HS-5 (cell line): ENCODE measurements around the gene STX18.
"Not testable (repeated sequence)": the region's sequence is repeated elsewhere in the genome, so short reads cannot be mapped to it uniquely, and the experiment has no call there.

ENCODE experiments used
- DNase-seq: peaks from one replicate; pipeline ENCODE4 v3.0.0-alpha.2; 2012; ENCODE audit warnings: low read depth

STX18 gene

DNA sequence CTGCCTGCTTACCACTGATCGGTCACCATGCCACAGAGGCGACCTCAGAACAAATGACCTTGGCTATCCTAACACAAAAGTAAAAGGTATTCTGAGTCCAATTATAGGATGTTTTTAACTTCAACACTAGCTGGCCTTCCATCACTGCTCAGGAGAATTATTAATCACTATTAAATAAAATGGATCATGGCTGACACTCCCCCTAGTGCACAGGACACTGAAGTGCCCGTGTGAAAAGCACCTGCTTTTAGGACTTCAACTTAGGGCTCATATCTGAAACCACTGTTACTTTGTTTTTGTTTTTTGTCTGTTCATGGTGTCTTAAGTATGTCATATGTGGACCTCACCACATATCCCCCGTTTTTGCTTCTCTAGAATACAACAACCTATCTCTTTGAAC is 33.9 kb downstream of the STX18 start:
- DNase-seq = no peak

DNA sequence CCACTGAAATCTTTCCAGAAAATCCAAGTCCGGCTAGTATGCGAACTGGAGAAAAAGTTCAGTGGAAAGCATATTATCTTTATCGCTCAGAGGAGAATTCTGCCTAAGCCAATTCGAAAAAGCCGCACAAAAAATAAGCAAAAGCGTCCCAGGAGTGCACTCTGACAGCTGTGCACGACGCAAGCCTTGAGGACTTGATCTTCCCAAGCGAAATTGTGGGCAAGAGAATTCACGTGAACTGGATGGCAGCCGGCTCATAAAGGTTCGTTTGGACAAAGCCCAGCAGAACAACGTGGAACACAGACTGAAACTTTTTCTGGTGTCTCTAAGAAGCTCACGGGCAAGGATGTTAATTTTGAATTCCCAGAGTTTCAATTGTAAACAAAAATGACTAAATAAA is 34.4 kb downstream of the STX18 start:
- no peak for DNase-seq

DNA sequence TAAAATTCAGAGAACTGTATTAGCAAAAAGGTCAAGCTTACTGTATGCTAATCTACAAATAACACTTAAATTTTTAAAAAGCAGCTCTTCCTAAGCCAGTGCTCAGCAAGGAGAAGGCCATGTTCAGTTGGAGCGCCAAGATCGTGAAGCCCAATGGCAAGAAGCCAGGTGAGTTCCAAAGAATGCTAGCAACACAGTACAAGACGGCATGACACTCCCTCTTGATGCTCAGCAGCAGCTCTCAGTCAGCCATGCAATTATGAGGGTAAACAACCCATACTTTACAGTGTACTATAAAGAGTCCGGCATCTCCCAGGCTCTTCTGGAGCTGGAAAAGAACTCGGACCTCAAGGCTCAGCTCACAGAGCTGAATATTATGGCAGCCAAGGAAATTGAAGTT is 34.9 kb downstream of the STX18 start:
- DNase-seq = no peak

DNA sequence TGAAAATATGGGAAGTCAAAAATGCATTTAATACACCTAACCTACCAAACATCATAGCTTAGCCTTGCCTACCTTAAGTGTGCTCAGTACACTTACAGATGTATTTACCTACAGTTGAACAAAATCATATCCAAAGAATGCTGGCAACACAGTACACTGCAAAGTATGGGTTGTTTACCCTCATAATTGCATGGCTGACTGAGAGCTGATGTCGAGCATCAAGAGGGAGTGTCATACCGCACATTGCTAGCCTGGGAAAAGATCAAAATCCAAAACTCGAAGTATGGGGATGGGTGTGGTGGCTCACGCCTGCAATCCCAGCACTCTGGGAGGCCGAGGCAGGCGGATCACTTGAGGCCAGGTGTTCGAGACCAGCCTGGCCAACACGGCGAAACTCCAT is 36.6 kb downstream of the STX18 start:
- not testable (repeated sequence) for DNase-seq

DNA sequence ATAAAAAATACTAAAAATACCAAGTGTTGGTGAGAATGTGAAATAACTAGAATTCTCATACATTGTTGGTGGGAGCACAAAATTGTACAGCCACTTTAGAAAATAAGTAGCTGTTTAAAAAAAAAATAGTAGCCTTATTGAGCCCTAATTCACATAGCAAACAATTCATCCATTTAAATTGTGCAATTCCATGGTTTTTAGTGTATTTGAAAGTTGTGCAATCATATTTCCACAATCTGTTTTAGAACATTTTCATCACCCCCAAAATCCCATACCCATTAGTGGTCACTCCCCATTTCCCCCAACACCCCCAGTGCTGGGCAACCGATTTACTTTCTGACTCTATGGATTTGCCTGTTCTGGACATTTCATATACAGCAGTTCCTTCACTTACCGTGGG is 37.1 kb downstream of the STX18 start:
- no peak for DNase-seq

DNA sequence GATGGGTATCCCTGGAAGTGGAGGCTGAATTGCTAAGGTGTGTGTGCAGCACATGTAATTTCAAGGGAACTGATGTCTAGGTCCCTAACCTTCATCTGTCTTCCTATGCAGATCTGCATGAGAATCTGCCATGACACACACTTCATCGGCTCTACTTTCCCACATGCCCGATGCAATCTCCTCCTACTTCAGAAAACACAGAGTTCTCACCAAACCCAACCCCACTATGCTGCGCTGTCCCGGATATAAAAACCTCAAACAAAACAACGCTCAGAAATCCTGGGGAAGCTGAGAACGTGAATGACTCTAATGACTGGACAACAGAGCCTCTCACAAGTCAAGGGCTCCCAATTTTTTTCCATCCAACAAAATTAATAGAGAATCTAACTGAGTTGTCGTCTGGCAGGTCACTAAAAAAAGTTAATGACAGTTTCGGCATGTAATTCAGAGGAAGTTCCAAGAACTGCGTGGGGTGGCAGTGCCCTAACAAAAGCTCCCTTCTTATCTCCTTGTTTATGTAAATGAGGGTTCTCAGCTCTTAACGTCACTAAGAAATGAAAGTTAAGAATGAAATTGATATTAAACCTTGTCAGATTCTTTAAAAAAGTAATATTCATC is 39.0 kb downstream of the STX18 start:
- DNase-seq = no peak

DNA sequence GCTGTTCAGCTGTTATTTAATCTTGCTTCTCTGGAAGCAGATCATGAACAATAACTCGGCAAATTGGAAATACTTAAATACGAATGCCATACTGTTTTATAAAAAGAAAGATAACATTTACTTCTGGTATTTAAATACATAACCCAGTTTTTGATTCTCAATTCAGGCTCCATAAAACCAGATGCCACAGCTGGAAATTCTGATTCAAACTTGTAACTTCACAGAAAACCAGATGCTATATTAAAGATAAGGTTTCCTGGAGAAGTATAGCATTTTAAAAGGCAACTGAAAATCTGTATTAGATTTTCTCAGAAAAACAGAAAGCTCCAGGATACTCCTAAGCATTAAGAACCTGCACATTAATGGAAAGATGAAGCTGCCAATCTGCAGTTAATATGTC is 40.2 kb downstream of the STX18 start:
- no peak for DNase-seq

DNA sequence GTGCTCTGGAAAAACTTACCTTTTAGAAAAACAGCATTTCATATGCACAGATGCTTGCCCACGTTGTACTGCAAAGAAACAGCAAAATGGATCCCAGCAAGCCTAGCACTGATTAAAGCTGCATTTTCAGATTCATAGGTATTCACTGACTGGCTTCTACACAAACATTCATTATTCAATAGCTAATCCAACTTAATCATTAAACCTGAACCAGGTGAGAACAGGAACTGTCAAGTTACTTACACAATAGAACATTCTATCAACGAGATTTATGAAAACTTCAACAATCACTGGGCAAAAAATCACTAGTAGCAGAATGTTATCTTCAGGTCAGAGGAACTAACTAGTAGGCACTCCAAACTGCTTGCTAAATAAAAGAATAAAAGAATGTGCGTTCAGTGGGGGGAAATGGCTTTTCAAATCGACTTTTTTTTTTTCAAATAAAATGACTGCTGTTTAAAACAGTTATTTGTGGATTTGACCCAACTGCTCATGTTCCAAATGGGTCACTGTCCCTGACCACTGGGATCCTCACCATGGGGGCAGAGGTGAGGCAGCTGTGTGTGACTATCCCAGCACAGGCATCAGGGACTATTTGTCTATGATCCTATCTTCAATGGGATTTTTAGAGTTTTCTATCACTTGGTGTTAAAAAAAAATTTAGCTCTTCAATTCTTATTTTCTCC is 42.3 kb downstream of the STX18 start:
- DNase-seq = no peak

DNA sequence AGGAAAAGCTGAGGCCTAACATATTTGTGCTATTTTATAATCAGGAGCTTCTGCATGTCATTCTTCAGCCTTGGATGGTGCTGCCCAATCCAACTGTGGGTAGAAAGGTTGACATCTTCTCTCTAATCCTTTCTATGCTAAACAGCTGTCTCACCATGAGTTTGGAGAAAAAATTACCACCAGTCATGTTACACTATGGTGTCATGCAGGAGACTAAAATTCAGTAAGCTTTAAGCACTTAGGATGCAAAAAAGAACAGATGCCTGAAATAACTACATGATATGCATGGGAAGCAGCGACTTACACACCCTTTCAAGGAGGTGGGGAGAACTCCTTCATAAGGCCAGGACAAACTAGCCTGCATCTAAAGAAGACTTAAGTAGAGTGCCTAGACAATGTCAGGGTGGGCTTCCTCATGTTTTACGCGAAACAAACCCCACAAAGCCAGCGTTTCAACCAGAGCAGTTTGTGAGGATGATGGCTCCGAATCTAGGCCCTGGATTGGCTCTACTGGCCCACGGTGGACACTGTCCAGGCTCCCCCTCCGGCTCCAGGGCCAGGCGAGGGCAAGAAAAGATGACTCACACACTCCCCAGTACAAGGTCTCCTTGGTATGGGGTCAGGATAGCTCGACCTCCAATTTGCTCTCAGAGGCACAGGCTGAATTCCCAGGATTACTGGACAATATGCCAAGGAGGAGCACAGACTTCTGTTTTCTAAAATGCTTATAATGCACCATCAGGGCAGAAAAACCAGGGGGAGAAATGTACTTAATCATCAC is 45.1 kb downstream of the STX18 start:
- DNase-seq = no peak

DNA sequence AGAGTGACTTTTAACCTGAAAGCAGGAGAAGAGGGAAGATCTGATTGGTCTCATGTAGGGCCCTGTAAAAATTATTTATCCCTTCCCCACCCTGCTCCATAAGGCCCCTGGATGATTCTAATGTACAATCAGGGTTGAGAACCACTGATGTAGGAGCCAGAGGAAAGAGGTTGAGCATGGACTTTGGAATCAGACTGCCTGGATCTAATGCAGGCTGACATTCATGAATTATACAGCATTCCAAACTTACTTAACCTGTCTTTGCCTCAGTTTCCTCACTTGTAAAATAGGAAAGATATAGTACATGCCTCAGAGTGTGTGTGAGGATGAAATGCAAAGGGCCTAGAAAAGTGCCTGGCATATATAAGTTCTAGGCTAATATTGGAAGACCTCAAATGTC is 47.0 kb downstream of the STX18 start:
- DNase-seq = no peak

DNA sequence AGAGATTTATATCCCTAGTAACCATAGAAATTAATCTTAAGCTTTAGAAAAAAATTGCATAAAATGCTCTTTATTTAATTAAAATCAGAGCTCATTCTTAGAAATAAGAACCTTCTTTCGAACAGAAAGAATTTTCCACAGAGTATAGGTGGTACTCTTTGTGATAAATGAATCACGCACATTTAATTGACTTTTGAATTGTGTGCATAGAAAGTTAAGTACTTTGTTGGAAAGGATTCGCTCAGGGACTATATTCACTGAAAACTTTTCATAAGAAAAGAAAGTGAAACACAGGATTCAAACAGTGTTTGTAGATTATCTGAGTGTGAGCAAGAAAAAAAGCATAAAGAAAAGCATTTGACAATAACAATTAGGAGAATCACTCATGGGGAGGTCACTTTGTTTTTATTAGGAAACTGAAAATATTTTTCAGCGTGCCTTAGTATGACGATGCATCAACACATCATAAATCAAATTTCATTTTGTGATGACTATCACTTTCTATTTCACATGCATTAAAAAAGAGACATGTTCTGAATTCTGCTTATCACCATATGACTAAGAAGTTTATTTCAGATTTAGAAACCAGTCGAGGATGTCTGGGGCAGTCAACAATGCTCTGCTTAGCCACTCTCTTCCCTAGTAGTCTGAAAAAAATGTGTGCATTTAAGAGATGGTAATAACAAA is 49.5 kb downstream of the STX18 start:
- peak; percentile 45 for DNase-seq

DNA sequence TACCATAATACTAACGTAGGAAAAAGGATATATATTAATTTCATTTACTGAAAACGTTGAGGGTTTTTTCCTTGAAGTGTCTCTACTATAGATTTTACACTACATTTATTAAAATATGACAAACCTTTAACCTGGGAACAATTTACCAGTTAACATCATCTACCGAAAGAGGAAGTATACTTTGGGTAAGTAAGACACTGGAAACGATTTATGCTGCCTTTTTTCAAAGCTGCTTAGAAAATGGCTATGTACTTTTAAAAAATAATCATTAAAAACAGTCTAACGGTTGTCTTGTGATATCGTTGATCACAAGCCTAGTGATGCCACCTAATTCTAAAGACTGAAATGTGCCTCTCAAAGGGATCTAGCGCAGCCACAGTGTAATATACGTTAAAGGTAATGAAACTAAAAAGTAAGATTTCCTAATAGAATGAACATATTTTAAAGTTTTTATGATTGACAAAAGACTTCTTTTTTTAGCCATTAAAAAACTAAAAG is 50.4 kb downstream of the STX18 start:
- no peak for DNase-seq

DNA sequence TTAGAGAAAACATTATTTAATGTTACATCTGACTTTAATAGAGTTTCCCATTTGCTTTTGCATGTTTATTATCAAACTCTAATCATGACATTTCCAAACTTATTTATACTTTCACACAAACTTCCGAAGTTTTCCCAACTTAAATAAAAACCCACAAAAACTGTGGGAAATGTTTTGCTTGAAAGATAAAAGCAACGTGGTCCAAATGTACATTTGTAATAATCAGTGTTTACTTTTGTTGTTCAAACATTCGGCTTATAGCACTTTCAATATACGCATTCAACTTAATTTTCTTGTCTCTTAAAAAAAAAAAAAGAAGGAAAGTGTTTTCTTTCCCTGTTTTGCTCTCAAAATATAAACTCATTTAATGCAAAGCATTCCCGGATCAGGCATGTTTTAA is 51.0 kb downstream of the STX18 start:
- no peak for DNase-seq

DNA sequence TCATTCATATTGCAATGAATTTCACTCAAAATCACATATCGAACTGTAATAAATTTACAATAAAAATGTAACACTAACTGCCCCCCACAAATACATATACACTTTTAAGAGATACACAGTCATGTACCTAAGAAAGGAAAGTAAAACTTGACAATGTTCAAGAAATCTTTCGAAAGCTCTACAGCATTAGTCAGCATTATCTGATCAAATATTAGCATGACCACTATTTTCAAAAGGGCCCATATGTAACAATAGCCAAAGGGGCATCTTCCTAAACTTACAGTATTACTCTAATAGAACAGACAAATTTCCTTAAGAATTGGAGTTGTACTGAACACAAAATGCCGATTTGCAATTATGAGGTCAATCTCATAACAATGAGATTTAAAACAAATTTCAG is 51.8 kb downstream of the STX18 start:
- no peak for DNase-seq

DNA sequence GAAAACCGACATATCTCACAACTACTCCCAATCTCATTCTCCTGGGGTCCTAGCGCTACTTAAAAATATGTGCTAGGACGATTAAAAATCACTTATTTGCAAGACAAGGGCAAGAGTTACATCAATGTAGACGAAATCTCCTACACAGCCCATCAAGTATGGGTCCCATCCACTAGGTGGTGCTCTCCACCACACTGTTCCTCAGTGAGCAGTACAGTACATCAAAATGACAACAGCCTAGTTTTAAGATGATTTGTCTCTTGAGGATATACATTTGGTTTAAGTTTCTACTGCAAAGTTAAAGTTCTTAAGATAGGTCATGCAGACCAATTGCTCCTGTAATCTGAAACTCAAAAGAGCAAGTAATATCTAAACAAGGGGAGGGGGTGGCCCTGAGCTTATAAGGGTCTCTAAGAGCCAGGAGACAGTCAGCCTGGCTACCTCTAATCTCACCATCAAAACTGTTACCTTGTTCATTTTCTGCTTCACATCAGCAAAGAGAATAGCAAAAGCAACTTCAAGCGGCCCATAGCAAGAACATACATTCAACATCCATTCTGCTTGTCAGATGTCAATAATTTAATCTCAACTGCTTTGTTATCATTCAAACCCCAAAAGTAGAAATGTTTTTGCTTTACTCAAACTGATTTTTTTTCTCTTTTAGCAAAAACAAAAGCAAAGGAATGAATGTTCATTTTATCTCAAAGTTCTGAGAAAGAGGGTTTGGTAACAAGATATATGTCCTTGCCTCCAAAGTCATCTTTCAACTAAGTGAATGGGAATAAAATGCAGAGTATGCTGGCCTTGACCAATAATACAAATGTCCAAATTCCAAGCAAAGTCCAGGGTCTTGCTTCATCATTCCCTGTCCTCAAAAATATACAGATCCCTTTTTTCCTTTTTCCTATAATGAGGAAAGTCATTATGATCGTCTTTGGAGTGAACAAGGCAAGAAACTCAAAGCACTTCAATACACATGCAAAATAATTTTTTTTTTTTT is 53.1 kb downstream of the STX18 start:
- peak; percentile 44 for DNase-seq

DNA sequence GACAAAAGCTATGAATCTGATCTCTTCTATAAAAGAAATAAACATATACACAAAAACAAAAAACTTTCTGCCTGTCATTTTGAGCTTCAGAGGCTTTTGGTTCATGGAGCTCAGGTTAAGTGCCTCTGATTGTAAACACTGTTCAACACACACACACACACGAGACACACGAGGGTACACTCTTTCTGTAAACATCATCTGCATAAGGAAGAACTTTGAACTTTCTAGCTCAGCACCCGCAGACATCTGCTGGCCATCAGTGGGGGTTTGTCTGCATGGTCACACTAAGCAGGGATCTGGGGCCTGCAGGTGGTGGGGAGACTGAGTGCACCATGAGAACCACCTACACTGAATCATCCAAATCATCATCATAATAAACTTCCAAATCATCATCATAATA is 54.9 kb downstream of the STX18 start:
- no peak for DNase-seq

DNA sequence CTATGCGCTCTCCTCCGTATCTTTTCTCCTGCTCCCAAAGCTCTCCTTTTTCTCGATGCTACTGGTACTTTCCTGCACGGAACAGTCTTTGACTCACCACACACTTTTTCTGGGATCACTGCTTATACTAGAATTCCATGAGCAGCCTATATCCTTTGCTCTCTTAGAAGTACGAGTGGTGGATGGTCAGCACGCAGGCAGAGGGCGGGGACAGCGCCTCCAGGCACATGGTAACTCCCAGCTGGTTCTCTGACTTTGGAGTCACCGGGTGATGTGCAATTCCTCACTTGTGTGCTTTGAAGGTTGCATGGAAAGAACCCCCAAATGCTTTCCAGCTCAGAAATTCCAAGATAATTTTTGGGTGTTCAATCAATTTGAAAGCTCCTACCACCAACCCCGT is 56.0 kb downstream of the STX18 start:
- no peak for DNase-seq

DNA sequence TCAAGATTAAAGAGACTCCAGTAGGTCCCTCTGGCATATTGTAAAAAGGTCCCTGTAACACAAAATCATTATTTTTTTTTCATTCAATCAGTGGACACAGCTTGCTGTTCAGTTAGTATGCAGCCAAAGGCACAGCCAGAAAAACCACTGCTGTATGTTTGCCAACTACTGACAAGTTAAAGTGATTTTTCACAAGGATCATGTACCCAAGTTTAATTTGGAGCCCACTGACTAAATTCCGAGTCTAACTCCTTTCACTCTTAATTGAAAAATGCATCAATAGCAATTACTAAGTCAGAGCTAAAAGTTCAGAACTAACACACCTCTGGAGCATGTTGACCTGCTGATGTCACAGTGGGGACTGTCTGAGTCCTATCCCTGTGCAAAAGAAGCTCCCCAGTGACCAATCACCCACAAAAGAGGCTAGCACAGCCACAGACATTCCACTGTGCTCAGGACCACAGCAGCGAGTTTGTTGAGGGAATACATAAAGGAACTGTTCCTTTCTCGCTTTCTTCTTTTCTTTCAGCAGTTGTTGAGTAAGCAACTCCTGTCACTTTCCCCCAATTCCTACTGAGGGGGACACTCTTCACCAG is 60.4 kb downstream of the STX18 start:
- DNase-seq = no peak

DNA sequence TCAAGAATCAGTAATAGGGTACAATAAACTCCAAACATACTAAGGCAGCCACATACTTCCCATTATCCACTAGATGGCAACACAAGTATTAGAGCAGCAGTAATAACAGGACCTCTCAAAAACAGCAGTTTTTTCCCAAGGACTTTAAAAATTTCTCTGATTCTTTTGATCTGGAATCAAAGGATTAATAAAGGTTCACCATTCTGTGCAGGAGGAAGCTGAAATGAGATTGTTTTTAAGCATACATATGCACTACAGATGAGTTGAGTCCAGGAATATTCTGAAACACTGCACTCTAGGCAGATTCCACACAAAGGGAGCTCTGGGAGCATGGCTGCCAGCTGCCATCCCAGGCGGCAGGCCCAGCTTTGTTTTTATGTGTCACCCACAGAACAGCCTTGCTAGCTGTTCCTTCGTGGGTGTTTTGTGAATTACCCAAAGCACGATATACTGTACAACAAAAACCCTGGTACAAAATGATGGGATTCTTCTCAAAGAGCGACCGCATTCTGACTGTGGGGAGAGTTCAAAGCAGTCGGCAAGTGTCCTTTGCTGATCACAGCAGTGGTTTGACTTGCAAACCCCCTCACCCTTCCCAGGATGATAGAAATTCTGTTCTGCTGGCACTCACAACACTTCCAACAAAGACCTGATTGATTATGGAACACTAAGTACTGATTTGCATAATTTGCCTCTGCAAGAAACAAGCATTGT is 61.0 kb downstream of the STX18 start:
- no peak for DNase-seq

DNA sequence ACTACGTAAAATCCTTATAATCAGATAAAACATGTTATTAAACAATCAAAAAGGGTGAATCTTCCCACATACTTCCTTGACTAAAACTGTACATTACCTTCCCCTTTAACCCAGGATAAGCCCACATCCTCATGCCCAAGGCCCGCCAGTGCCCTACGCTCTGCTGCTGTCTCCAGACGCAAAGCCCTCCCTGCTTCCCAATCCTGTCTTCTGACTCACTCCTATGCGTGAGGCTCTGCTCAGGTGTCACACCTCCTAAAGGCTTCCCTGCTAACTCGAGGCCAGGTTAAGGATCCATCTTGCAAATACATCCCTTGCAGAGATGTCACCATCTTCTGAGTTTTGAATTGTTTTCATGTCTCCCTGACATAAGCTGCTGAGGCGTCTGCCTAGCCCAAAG is 61.6 kb downstream of the STX18 start:
- no peak for DNase-seq
